Brain microvascular endothelial cell (primary cell): Measurements from ENCODE around the gene TAPBPL.

Experiments
- DNase-seq: peaks from one replicate; pipeline ENCODE4 v3.0.0-alpha.2; 2020
- H3K27ac ChIP-seq: fragments of 250-450 bp; sonication (Bioruptor Pico); 2 replicates; pipeline ENCODE4 v1.5.1; 2020; ENCODE audit warnings: mild to moderate bottlenecking, moderate library complexity
- H3K27me3 ChIP-seq: fragments of 250-450 bp; sonication (Bioruptor Pico); replicated peaks from 2 replicates; pipeline ENCODE4 v1.5.1; 2020; ENCODE audit warnings: mild to moderate bottlenecking
- H3K36me3 ChIP-seq: fragments of 250-450 bp; sonication (Bioruptor Pico); replicated peaks from 2 replicates; pipeline ENCODE4 v1.5.1; 2020; ENCODE audit warnings: mild to moderate bottlenecking
- H3K4me3 ChIP-seq: 2 replicates; pipeline ENCODE4 v1.5.1; 2011; ENCODE audit warnings: low read depth, mild to moderate bottlenecking, control low read depth, low read length, moderate library complexity
- CTCF ChIP-seq: IDR thresholded peaks from 2 replicates; pipeline ENCODE4 v1.5.1; 2011; ENCODE audit warnings: low read depth, mild to moderate bottlenecking, moderate library complexity, low read length, control low read depth, inconsistent platforms; ENCODE audit errors: missing control alignments
- in situ Hi-C: cut with HindIII; loops from 2 replicates; pipeline ENCODE4 v1.10.0; 2017; ENCODE audit warnings: low sequenced_read_pairs, low pct_ligation_motif_present

The TAPBPL gene

GRCh38 chr12:6451348-6452244 lies at the start of gene TAPBPL:
TAPBPL (plus strand) TSS chr12:6452042; CDS start chr12:6452249, 207 bp downstream.
- in situ Hi-C loops, result no loop called here

GRCh38 chr12:6404390-6404789 lies 47.5 kb upstream of the TAPBPL start:
- DNase-seq, result no peak
- Histone ChIP-seq H3K27me3 (no peaks in the 10 kb centered on the region), H3K27ac (no peak overlapping the region), H3K36me3 (no peaks in the 10 kb centered on the region), H3K4me3 (no peak overlapping the region)
- in situ Hi-C loops, result no loop called here
- TF ChIP-seq CTCF, result no peak

More at GRCh38 chr12:6451348-6452244, at the start of gene TAPBPL:
- Histone ChIP-seq H3K27ac (peak within 1 kb of the TSS; percentile 85), H3K27me3 (no peaks in the 10 kb centered on the region), H3K36me3 (no peaks in the 10 kb centered on the region), H3K4me3 (peak within 1 kb of the TSS; percentile 70)
- no peak for TF ChIP-seq CTCF
- DNase-seq, result peak; percentile 70

GRCh38 chr12:6405963-6406362 lies 45.9 kb upstream of the TAPBPL start:
- H3K27me3 ChIP-seq, result no peaks in the 10 kb centered on the region
- no peak overlapping the region for H3K4me3 ChIP-seq
- H3K27ac ChIP-seq, result no peak overlapping the region
- TF ChIP-seq CTCF, result no peak
- in situ Hi-C loops, result no loop called here
- H3K36me3 ChIP-seq, result no peaks in the 10 kb centered on the region
- DNase-seq, result no peak

GRCh38 chr12:6407236-6407954 lies 44.4 kb upstream of the TAPBPL start:
- no peak for DNase-seq
- no peak for TF ChIP-seq CTCF
- in situ Hi-C loops, result no loop called here

GRCh38 chr12:6416596-6416995 lies 35.2 kb upstream of the TAPBPL start:
- Histone ChIP-seq H3K27ac (no peak overlapping the region), H3K27me3 (no peaks in the 10 kb centered on the region), H3K36me3 (no peaks in the 10 kb centered on the region), H3K4me3 (no peak overlapping the region)
- no peak for TF ChIP-seq CTCF
- DNase-seq, result no peak
- in situ Hi-C loops, result no loop called here

More at GRCh38 chr12:6407236-6407954, 44.4 kb upstream of the TAPBPL start:
- no peaks in the 10 kb centered on the region for H3K36me3 ChIP-seq
- no peak overlapping the region for H3K4me3 ChIP-seq
- H3K27me3 ChIP-seq, result no peaks in the 10 kb centered on the region
- H3K27ac ChIP-seq, result no peak overlapping the region
